HuH-7.5 (cell line): ENCODE measurements around the gene NT5DC4.

Experiments used
- DNase-seq: peaks from one replicate; pipeline ENCODE4 v3.0.0; 2011; ENCODE audit warnings: low spot score

The NT5DC4 gene

GRCh38 chr2:112723547-112723940 lies 2.7 kb downstream of the NT5DC4 start:
- no peak for DNase-seq

- no peak for DNase-seq
These were observed 3.2 kb downstream of the NT5DC4 start for GRCh38 chr2:112723995-112724394.

GRCh38 chr2:112724591-112725525 lies 4.0 kb downstream of the NT5DC4 start:
- DNase-seq = peak; percentile 53

GRCh38 chr2:112725545-112726457 lies 5.0 kb downstream of the NT5DC4 start:
- DNase-seq = no peak

GRCh38 chr2:112726487-112727190 lies 5.8 kb downstream of the NT5DC4 start:
- peak; percentile 89 for DNase-seq

- DNase-seq = no peak
These were observed 6.6 kb downstream of the NT5DC4 start for GRCh38 chr2:112727276-112728028.

GRCh38 chr2:112728029-112728362 lies 7.2 kb downstream of the NT5DC4 start:
- DNase-seq = no peak

GRCh38 chr2:112728378-112729175 lies 7.8 kb downstream of the NT5DC4 start:
- no peak for DNase-seq

- DNase-seq = no peak
These were observed 9.4 kb downstream of the NT5DC4 start for GRCh38 chr2:112730216-112730615.

- DNase-seq = no peak
These were observed 10.0 kb downstream of the NT5DC4 start for GRCh38 chr2:112730791-112731190.

- no peak for DNase-seq
These were observed 10.7 kb downstream of the NT5DC4 start for GRCh38 chr2:112731479-112731878.

GRCh38 chr2:112733456-112733855 lies 12.6 kb downstream of the NT5DC4 start:
- no peak for DNase-seq

- no peak for DNase-seq
These were observed 13.1 kb downstream of the NT5DC4 start for GRCh38 chr2:112733871-112734270.

GRCh38 chr2:112737542-112738232 lies 16.9 kb downstream of the NT5DC4 start:
- DNase-seq = no peak

GRCh38 chr2:112740527-112740926 lies 19.7 kb downstream of the NT5DC4 start:
- DNase-seq = no peak

- no peak for DNase-seq
These were observed 29.1 kb downstream of the NT5DC4 start for GRCh38 chr2:112749755-112750559.

GRCh38 chr2:112750560-112750843 lies 29.7 kb downstream of the NT5DC4 start:
- no peak for DNase-seq

- no peak for DNase-seq
These were observed 30.8 kb downstream of the NT5DC4 start for GRCh38 chr2:112751451-112752197.

GRCh38 chr2:112752667-112753066 lies 31.8 kb downstream of the NT5DC4 start:
- no peak for DNase-seq
